Kidney (tissue), 14 donors: ENCODE data around the gene SPEG. TPM values are rescaled to one million over a fixed set of nuclear protein-coding genes. Genes with fewer than 3 reads are reported as not detected.
A peak's percentile ranks its signal among the peaks of the same experiment; 100 is the strongest.

Experiments
- DNase-seq, 5 donors: peaks; one replicate each; pipeline ENCODE4 v3.0.0-alpha.2; 2013 to 2020
- FAIRE-seq: peaks from 2 replicates; lab custom pipeline; 2012; peaks lifted over from hg19 to GRCh38; lab: Jason Lieb, UNC
- H3K27ac ChIP-seq, 2 donors: one replicate each; pipeline ENCODE4 v1.7.0; 2013; ENCODE audit warnings: low read depth in 2 of 2, low read length in 2 of 2, inconsistent platforms in 1 of 2
- H3K27me3 ChIP-seq: one replicate; pipeline ENCODE4 v1.7.1; 2013; ENCODE audit warnings: low read length, inconsistent platforms; ENCODE audit not compliant: control insufficient read depth, insufficient read depth
- H3K36me3 ChIP-seq, 3 donors: one replicate each; pipeline versions ENCODE4 v1.7.0 to v1.7.1; 2013; ENCODE audit warnings: low read length in 3 of 3, control low read depth in 1 of 3, inconsistent platforms in 1 of 3; ENCODE audit not compliant: insufficient read depth in 3 of 3, control insufficient read depth in 2 of 3
- H3K4me1 ChIP-seq, 3 donors: one replicate each; pipeline versions ENCODE4 v1.7.0 to v1.7.1; 2013; ENCODE audit warnings: low read length in 3 of 3, inconsistent platforms in 1 of 3, low read depth in 1 of 3; ENCODE audit not compliant: control insufficient read depth in 2 of 3, insufficient read depth in 2 of 3
- H3K4me3 ChIP-seq, 3 donors: one replicate each; pipeline versions ENCODE4 v1.7.0 to v1.8.1; 2013; ENCODE audit warnings: low read length in 3 of 3, control low read depth in 1 of 3, inconsistent platforms in 1 of 3
- H3K9ac ChIP-seq, 3 donors: one replicate each; pipeline versions ENCODE4 v1.7.0 to v1.7.1; 2013; ENCODE audit warnings: low read length in 3 of 3, control low read depth in 1 of 3, inconsistent platforms in 1 of 3
- H3K9me3 ChIP-seq, 3 donors: one replicate each; pipeline versions ENCODE4 v1.7.0 to v1.7.1; 2013; ENCODE audit warnings: low read length in 3 of 3, control low read depth in 1 of 3, inconsistent platforms in 1 of 3; ENCODE audit not compliant: control insufficient read depth in 2 of 3, insufficient read depth in 1 of 3
- CTCF ChIP-seq: IDR thresholded peaks from 3 replicates; pipeline ENCODE4 v1.5.1; 2012; ENCODE audit warnings: mild to moderate bottlenecking, moderate library complexity, borderline replicate concordance; ENCODE audit not compliant: insufficient read depth; ENCODE audit errors: extremely low read depth
- intact Hi-C: fragments of 100-400 bp; cut with DNase I; formaldehyde crosslinking; loops from one replicate; pipeline ENCODE4 v1.11.1; 2022
- polyA plus RNA-seq: library from polyadenylated mRNA; stranded (reverse); fragments of 350-450 nt; fragmentation: Illumina TruSeq; extraction: RNeasy Lipid Tissue Mini Kit (QIAGEN cat#74804); gene quantifications from one replicate; pipeline ENCODE4 v1.2.3, GENCODE V29; 2014; ENCODE audit warnings: low read depth, low replicate concordance; ENCODE audit not compliant: insufficient read depth
- total RNA-seq: library from RNA; stranded (reverse); fragmentation: NEBNext Ultra II Directional; extraction: Animal tissue kit (Norgen Biotek cat#: 25700); gene quantifications from one replicate; pipeline ENCODE4 v1.2.1, GENCODE V29; 2021
- donor health status: control.
- donor health status: control.
- donor health status: control.
- donor health status: control.
- donor health status: control.
- donor health status: DM: yes; HTN: yes; CAD: no.
- donor health status: Normal renal cell carcinoma (clear cell type).

Gene SPEG
- total and polyA plus RNA-seq, 2 donors from 2014 or later: 13.1 to 26.6 TPM

DNA sequence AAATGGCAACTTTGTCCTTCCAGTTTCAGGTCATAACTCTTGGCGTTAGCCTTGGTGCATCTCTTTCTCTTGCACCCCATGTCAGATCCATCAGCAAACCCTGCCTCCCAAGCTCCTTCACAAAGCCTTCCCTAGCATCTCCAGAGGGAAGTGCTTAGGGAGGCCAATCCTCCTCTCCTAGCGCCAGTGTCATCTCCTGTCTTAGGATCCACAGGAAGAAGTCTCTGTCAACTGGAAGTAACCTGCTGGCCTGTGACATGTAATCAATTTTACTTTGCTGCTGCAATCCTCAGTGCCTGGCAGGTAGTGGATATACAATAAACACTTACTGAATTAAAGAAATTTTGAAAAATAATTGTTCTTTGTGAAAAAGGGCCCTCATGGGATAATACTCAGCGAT, 39.0 kb upstream of the SPEG start:
- DNase-seq (no peak), FAIRE-seq (no peak)
- Histone ChIP-seq H3K9me3 (no peaks in the 10 kb centered on the region), H3K27me3 (no peaks in the 10 kb centered on the region), H3K27ac (no peak overlapping the region), H3K4me1 (no peaks in the 10 kb centered on the region), H3K4me3 (no peak overlapping the region), H3K36me3 (no peaks in the 10 kb centered on the region), H3K9ac (no peak overlapping the region)
- intact Hi-C loops: no loop called here
- TF ChIP-seq CTCF: no peak

DNA sequence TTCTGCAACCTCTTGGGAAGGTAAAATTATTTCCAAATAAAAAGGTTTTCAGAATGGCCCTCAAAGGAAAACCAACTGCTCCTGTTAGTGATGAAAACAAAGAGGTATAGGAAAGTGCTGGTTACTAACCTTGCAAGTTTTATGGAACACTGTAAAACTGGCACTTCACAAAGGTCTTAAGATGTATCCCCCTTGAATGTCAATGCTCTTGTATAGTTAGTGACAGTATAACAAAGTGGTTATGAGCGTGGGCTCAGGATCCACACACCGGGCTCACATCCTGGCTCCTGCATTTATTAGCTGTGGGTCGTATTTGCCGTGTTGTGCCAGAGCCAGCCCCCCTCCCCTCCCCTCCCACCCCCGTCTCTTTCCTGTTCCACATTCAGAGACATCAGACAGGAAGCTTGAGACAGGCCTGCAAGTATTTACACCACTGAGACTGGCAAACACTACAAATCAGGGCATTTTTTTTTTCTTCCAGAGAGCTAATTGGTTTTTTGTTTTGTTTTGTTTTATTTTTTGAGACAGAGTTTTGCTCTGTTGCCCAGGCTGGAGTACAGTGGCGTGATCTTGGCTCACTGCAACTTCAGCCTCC, 37.7 kb upstream of the SPEG start:
- Histone ChIP-seq H3K4me1 (no peaks in the 10 kb centered on the region), H3K27me3 (no peaks in the 10 kb centered on the region), H3K9ac (no peak overlapping the region), H3K27ac (no peak overlapping the region), H3K4me3 (no peak overlapping the region), H3K36me3 (no peaks in the 10 kb centered on the region), H3K9me3 (no peaks in the 10 kb centered on the region)
- FAIRE-seq: no peak
- TF ChIP-seq CTCF: no peak
- intact Hi-C loops: no loop called here
- DNase-seq: no peak

DNA sequence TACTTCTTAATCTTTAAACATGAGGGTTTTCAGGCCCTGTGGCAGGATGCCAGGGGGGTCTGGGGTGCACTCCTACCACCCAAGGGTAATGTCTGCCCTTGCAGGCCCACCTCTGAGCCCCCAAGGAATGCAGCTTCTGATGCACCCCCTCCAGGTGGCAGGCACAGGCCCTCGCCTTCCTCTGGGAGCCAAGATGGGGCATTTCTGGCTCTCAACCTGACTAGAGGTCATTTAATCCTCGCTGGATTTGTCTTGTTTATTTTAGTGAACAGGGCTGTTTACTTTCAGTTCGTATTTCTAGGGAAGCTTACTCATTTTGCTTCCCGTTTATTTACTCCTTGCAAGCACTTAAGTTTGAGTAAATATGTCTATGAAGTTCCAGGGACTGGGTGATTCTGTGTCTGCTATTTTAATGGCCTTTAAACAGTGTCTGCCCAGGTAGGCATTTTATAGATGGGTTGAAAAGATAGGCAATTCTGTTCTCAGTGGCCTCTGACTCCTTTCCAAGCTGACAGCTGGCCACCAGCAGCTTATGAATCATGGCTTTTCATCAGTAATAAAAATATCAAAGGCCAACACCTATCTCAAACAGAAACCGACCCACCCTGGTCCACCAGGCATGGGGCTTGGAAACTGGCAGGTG, 35.8 kb upstream of the SPEG start:
- no peak overlapping the region for H3K27ac ChIP-seq
- intact Hi-C loops: no loop called here
- no peaks in the 10 kb centered on the region for H3K9me3 ChIP-seq
- DNase-seq: peak in 1 of 5 donors; percentile 33
- no peaks in the 10 kb centered on the region for H3K36me3 ChIP-seq
- no peak for TF ChIP-seq CTCF
- no peak for FAIRE-seq
- no peaks in the 10 kb centered on the region for H3K27me3 ChIP-seq
- H3K9ac ChIP-seq: no peak overlapping the region
- H3K4me3 ChIP-seq: no peak overlapping the region
- H3K4me1 ChIP-seq: no peaks in the 10 kb centered on the region
